Measurements from ENCODE around the gene TNNI3K.

DNA sequence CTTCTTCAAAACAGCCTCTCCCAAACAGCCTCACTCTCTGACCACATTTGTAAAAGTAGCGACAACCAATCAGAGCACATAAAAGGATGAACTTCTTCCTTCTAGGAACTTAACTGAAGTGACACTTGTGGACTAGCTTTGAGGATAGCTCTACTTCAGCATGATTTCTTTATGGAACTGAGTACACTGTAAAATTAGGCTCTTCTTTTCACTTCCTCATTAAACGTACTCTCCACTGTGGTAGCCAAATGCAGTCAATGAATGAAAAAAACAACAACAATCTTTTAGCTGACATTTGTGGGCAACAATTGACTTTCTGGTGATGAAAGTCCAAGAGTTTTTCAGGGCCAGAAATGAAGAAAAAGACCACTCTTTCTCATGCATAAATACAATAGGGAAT is 267.7 kb downstream of the TNNI3K start:
- no peak for TF ChIP-seq GATA3 (IDR thresholded peaks at IDR 0.05; ENCODE audit: low read depth, low read length)
- TF ChIP-seq GATA2 (IDR thresholded peaks at IDR 0.05; ENCODE audit: low read depth, low read length) = no peak

Data from SH-SY5Y (cell line).